Hepatocyte (in vitro differentiated cells): ENCODE data around the gene ZBTB16. TPM values are rescaled to one million over a fixed set of nuclear protein-coding genes. Genes with fewer than 3 reads are reported as not detected.

Experiments
- DNase-seq: peaks from one replicate; pipeline ENCODE4 v3.0.0-alpha.2; 2016; ENCODE audit warnings: low spot score
- H2AFZ ChIP-seq: fragments of 200-600 bp; sonication (generic); 2 replicates; pipeline ENCODE4 v1.6.0; 2016; ENCODE audit warnings: antibody characterized with exemption, mild to moderate bottlenecking
- H3K27ac ChIP-seq: fragments of 200-600 bp; sonication (generic); 2 replicates; pipeline ENCODE4 v1.5.1; 2016; ENCODE audit warnings: mild to moderate bottlenecking
- H3K27me3 ChIP-seq: fragments of 200-600 bp; sonication (generic); 2 replicates; pipeline ENCODE4 v1.6.1; 2016
- H3K36me3 ChIP-seq: fragments of 200-600 bp; sonication (generic); replicated peaks from 2 replicates; pipeline ENCODE4 v1.5.1; 2016; ENCODE audit warnings: low read depth; ENCODE audit not compliant: insufficient read depth
- H3K4me1 ChIP-seq: fragments of 200-600 bp; sonication (generic); 2 replicates; pipeline ENCODE4 v1.5.1; 2016; ENCODE audit warnings: mild to moderate bottlenecking, moderate library complexity; ENCODE audit not compliant: insufficient read depth
- H3K4me2 ChIP-seq: fragments of 200-600 bp; sonication (generic); 2 replicates; pipeline ENCODE4 v1.6.0; 2016
- H3K4me3 ChIP-seq: fragments of 200-600 bp; sonication (generic); 2 replicates; pipeline ENCODE4 v1.5.1; 2016; ENCODE audit warnings: mild to moderate bottlenecking
- H3K79me2 ChIP-seq: fragments of 200-600 bp; sonication (generic); 2 replicates; pipeline ENCODE4 v1.6.0; 2017; ENCODE audit warnings: mild to moderate bottlenecking
- H3K9me2 ChIP-seq: fragments of 200-600 bp; sonication (generic); replicated peaks from 2 replicates; pipeline ENCODE4 v1.6.0; 2017; ENCODE audit warnings: mild to moderate bottlenecking; ENCODE audit not compliant: insufficient read depth
- H3K9me3 ChIP-seq: fragments of 200-600 bp; sonication (generic); 2 replicates; pipeline ENCODE4 v1.5.1; 2016; ENCODE audit warnings: low read depth, mild to moderate bottlenecking
- H4K20me1 ChIP-seq: fragments of 200-600 bp; sonication (generic); 2 replicates; pipeline ENCODE4 v1.6.0; 2016; ENCODE audit warnings: mild to moderate bottlenecking; ENCODE audit not compliant: insufficient read depth, poor library complexity, severe bottlenecking
- EZH2 ChIP-seq: fragments of 200-600 bp; sonication (generic); IDR thresholded peaks from 2 replicates; pipeline ENCODE4 v1.6.1; 2016; ENCODE audit warnings: antibody characterized with exemption, mild to moderate bottlenecking, borderline replicate concordance
- EZH2phosphoT487 ChIP-seq: fragments of 200-600 bp; sonication (generic); IDR thresholded peaks from one replicate; pipeline ENCODE4 v1.6.1; 2018; ENCODE audit warnings: antibody characterized with exemption, mild to moderate bottlenecking, low read depth, moderate library complexity; ENCODE audit not compliant: unreplicated experiment, severe bottlenecking
- WGBS: methylation state at CpG from one replicate; pipeline ENCODE4 v1.1.6; 2016; ENCODE audit warnings: low lambda C conversion rate; ENCODE audit errors: missing lambda C conversion rate; 5-methylcytosine and 5-hydroxymethylcytosine counted together
- polyA plus RNA-seq: library from polyadenylated mRNA; unstranded; fragments of >200 nt; fragmentation: Nextera tagmentation; extraction: Ambion mirVana; gene quantifications from 2 replicates; pipeline ENCODE4 v1.2.1, GENCODE V29; 2016
- total RNA-seq: library from RNA; depleted of rRNA; stranded (reverse); fragments of >200 nt; gene quantifications from 2 replicates; pipeline ENCODE4 v1.2.3, GENCODE V29; 2014
- TF ChIP-seq, protein P1 (sequence below): fragments of 200-600 bp; sonication (generic); IDR thresholded peaks from 2 replicates; pipeline ENCODE4 v1.5.1; 2016; ENCODE audit warnings: antibody characterized with exemption, mild to moderate bottlenecking; ENCODE audit not compliant: poor library complexity

The ZBTB16 gene
- total and polyA plus RNA-seq, 2 experiments from 2014 or later, result 30.1 to 52.3 TPM

DNA sequence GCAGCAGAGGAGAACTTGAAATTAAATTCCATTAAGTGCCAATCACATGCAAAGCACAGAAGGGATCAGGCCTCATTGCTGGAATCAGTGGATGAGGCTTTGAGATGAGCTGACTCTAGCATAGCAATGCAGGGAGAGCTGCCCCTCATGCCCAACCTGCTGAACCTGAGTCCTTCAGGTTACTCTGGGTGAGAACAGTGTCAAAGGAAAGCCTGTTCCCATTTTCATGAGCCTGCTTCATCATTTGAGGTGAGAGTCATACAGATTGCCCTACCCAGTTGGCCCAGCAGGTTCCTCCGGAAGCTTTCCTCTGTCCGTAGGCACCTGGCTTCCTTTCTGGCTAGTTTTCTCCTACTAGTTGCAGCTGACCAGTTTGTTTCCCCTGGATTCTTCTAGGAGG, 25.9 kb upstream of the ZBTB16 start:
- H3K36me3 ChIP-seq, result no peaks in the 10 kb centered on the region
- 91% methylated on average over 2 of the region's 2 CpGs for WGBS
- no peaks in the 10 kb centered on the region for H3K9me2 ChIP-seq
- no peak overlapping the region for H2AFZ ChIP-seq
- H3K9me3 ChIP-seq, result no peaks in the 10 kb centered on the region
- no peak overlapping the region for H3K4me3 ChIP-seq
- H3K4me1 ChIP-seq, result peaks cover 9% of the 10 kb centered on the region
- no peak for DNase-seq
- peaks cover 16% of the 10 kb centered on the region for H3K27me3 ChIP-seq
- no peak for TF ChIP-seq EZH2phosphoT487
- no peak for TF ChIP-seq EZH2
- TF ChIP-seq, protein P1, sequence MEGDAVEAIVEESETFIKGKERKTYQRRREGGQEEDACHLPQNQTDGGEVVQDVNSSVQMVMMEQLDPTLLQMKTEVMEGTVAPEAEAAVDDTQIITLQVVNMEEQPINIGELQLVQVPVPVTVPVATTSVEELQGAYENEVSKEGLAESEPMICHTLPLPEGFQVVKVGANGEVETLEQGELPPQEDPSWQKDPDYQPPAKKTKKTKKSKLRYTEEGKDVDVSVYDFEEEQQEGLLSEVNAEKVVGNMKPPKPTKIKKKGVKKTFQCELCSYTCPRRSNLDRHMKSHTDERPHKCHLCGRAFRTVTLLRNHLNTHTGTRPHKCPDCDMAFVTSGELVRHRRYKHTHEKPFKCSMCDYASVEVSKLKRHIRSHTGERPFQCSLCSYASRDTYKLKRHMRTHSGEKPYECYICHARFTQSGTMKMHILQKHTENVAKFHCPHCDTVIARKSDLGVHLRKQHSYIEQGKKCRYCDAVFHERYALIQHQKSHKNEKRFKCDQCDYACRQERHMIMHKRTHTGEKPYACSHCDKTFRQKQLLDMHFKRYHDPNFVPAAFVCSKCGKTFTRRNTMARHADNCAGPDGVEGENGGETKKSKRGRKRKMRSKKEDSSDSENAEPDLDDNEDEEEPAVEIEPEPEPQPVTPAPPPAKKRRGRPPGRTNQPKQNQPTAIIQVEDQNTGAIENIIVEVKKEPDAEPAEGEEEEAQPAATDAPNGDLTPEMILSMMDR, result no peak
- no peak overlapping the region for H3K27ac ChIP-seq
- no peak overlapping the region for H3K4me2 ChIP-seq
- no peaks in the 10 kb centered on the region for H3K79me2 ChIP-seq
- no peaks in the 10 kb centered on the region for H4K20me1 ChIP-seq

DNA sequence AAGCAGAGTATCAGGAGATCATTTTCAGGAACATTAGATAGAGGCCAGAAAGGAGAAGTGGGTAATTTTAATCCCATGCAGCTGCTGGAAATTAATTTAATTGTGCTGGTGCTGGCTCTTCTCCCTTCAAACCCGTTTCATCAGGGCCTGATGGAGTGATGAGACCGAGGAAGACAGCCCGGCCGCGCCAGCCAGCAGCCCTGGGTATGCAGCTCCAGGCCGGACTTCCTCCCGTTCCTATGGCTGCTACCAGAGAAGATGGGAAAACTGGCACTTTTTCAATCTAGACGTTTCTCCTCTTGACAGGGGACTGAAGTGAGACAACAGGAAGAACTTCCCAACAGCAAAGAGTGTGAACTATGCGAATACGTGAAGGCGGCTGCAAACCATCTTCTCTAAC, 24.6 kb upstream of the ZBTB16 start:
- WGBS, result 95% methylated on average over 11 of the region's 11 CpGs
- H3K27ac ChIP-seq, result no peak overlapping the region

DNA sequence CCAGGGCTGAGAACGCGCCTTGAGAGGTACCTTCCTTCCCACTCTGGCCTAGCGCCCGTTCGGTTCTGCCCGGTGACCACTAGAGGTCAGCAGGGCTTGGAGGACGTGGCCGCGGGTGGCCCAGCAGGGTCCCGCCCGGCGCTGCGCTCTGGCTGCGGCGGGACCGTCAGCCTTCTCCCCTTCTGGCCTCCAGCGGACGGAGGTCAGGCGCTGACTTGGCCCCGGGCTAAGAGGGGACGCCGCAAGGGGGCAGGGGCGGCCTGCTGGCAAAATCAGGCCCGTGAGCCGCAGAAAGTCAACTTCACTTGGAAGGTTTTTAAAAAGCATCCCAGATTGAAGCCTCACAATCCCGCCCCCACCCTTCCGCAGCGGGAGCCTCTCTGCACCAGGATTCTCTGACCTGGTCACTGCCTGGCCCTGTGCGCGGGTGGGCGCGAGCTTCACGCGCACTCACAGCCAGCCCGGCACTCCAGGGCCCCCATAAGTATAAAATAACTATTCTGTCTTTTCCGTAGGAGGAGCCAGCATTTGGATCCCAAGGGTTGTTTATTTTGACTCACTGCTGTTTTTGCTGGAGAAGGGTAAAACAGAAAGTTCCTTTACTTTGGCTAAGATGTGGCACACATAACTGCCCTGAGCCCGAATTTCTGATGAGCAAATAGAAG, 23.2 kb upstream of the ZBTB16 start:
- peak overlapping the region; percentile 36 for H3K27ac ChIP-seq

More for the DNA sequence above, 24.6 kb upstream of the ZBTB16 start:
- H3K4me1 ChIP-seq, result peaks cover 11% of the 10 kb centered on the region
- H2AFZ ChIP-seq, result no peak overlapping the region
- no peak overlapping the region for H3K4me3 ChIP-seq
- no peak for DNase-seq
- H3K27me3 ChIP-seq, result peaks cover 3% of the 10 kb centered on the region
- no peaks in the 10 kb centered on the region for H4K20me1 ChIP-seq
- no peaks in the 10 kb centered on the region for H3K79me2 ChIP-seq
- no peaks in the 10 kb centered on the region for H3K36me3 ChIP-seq
- TF ChIP-seq EZH2 (no peak), EZH2phosphoT487 (no peak)
- TF ChIP-seq, protein P1, result no peak
- H3K4me2 ChIP-seq, result no peak overlapping the region
- H3K9me2 ChIP-seq, result no peaks in the 10 kb centered on the region
- H3K9me3 ChIP-seq, result no peaks in the 10 kb centered on the region

More for the DNA sequence above, 23.2 kb upstream of the ZBTB16 start:
- 4% methylated on average over 34 of the region's 37 CpGs for WGBS
- Histone ChIP-seq H3K36me3 (no peaks in the 10 kb centered on the region), H3K4me2 (peak overlapping the region; percentile 86), H3K79me2 (no peaks in the 10 kb centered on the region), H2AFZ (peak overlapping the region; percentile 54), H3K4me3 (peak overlapping the region; percentile 10), H3K9me2 (no peaks in the 10 kb centered on the region), H3K4me1 (peaks cover 17% of the 10 kb centered on the region), H3K9me3 (no peaks in the 10 kb centered on the region), H3K27me3 (no peaks in the 10 kb centered on the region), H4K20me1 (no peaks in the 10 kb centered on the region)
- peak; percentile 93 for DNase-seq
- TF ChIP-seq, protein P1, result peak; percentile 94
- TF ChIP-seq EZH2, result no peak
- TF ChIP-seq EZH2phosphoT487, result no peak
